HG02885 (cell line): ENCODE results near the gene MBOAT7.

Source experiments
- ATAC-seq: cut with Tn5 transposase; IDR thresholded peaks from one replicate; pipeline ENCODE4 v1.9.1; 2021; ENCODE audit warnings: mild to moderate bottlenecking; ENCODE audit not compliant: unreplicated experiment, poor library complexity

The MBOAT7 gene

GRCh38 chr19:54169149-54169740 lies 20.1 kb downstream of the MBOAT7 start:
- no peak for ATAC-seq

DNA sequence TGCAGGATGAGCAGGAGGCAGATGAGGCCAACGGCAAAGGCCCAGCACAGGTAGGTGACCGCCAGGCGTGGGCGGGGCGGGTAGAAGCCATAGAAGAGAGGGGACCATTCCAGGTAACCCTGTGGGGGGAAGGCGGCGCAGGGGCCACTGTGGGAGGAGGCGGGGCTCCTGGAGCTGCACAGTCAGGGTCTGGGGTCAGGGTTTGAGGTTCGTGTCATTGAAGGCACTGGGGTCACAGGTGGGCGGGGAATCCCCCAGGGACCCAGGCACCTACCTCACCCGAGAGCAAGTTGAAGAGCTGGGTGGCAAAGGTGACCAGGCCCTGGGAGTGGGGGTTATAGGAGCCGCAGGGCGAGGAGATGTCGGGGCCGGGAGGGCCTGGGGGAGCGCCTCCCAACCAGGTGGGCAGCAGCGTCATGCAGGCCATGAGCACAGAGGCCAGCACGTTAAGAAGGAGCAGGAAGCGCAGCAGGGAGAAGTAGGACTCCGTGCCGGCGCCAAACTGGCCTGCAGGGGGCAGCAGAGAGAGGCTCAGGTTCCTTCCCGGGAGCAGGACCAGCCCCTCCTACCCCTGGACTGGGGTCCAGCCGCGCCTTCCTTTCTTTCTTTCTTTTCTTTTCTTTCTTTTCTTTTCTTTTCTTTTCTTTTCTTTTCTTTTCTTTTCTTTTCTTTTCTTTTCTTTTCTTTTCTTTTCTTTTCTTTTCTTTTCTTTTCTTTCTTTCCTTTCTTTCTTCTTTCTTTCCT lies 21.0 kb downstream of the MBOAT7 start:
- ATAC-seq, result peak; percentile 66

- no peak for ATAC-seq
These were observed 24.2 kb downstream of the MBOAT7 start for GRCh38 chr19:54165222-54165621.

DNA sequence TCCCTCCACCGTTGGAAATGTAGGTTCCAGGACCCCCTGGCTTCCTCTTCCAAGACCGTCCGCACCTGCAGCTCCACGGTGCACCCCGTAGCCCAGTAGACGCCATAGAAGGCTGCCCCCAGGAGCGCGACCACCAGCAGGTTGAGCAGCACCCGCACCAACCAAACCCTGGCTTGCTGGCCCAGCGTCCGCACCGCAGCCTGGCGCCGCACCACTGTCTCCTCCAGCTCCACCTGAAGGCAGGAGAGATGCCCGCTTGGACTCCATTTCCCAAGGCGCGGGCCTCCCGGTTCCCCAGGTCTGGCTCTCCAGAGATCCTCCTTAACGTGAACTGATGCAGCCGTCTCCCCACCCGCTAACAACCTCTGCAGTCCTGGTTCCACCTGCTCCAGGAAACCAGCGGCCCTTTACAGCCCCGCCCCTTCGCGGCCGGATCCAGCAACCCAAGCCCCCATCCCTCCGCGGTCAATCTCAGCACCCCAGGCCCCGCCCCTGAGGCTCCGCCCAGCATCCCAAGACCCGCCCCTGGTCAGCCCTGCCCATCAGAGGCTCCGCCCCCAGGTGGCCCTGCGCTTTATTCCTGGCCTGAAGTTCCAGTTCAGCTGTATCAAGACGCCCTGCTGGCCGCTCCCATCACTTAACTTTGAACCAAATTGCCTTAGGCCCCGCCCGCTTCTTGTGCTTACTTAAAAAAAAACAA lies 24.9 kb downstream of the MBOAT7 start:
- no peak for ATAC-seq

GRCh38 chr19:54162884-54163283 lies 26.5 kb downstream of the MBOAT7 start:
- ATAC-seq, result no peak

- no peak for ATAC-seq
These were observed 27.1 kb downstream of the MBOAT7 start for GRCh38 chr19:54162241-54162805.

DNA sequence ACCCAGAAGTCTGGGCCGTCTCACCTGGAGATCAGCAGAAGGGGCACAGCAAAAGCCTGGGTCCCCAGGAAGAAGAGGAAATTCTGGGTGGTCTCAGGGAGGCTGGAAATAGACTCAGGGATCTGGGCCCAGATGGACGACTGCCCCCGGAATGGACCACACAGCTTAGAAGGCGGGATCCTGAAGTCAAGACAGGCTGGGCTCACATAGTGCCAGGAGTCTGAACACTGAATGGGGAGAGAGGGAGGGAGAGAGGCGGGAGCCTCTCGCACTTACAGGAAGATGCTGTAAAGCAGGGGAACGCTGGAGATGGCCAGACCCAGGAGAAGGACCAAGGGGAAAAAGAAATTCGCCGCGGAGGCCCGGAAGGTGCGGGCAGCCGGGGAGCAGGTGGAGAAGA lies 28.5 kb downstream of the MBOAT7 start:
- ATAC-seq, result no peak

- no peak for ATAC-seq
These were observed 29.1 kb downstream of the MBOAT7 start for GRCh38 chr19:54160182-54160811.

DNA sequence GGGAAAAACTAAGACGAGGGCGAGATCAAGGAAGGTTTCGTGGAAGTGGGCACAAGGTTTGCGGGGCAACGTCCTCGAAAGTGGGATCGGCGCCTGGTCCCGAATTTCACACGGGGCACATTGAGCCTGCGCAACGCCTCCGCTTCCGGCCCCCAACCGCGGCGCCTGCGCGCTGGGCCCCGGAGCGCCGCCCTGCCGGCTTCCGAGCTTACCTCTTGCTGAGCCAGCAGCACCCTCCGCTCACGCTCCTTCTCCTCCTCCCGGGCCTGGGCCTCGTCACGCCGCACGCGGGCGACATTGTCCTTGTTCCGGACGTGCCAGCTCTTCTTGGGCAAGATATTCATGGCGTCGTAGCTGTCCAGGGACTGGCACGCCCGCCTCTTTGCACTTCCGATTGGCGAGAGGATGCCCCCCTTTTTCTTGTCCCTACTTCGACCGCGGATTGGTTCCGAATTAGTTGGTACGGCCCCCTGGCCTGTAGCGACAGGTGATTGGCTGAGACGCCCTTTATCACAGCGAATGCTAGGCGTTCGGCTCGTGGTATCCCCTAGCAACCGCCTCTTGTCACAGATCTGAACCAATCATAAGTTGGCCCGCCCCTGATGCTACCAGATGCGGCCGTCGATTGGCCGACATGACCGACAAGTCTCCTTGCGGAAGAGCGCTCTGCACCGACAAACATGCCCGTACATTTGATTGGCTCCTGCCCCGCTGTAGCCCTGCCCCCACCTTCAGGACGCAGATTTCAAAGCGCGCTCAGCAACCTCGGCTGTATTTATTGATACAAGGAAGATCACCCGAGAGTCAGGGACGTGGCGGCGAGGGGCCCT lies 29.8 kb downstream of the MBOAT7 start, which contains the start of gene LENG1:
LENG1 (minus strand) TSS at position 370 of the 830 bp plus-strand sequence; CDS start at position 344, 26 bp downstream.
- peak; percentile 92 for ATAC-seq

DNA sequence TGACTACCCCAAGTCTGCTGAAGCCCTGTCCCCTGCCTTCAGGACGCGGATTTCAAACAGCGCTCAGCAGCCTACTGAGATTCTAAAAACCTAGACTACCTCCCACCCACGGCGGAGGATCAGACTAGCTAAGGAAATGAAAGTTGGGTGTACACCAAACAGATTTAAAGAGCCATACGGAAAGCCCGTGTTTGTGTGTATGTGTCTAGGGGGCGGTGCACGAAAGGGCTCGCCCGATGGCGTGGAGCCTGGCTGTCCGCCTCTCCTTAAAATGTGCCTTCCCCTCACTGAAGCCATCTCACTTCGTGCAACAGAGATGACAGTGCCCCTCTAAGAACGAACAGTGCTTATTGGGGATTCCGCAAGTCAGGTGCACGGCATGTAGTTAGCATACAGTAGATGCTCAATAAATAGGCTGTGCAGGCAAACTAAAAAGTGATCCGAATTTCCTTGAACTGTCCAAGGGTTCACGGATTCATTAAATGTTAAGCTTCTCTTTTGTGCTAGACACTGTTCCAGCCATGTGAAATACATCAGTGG lies 30.5 kb downstream of the MBOAT7 start:
- no peak for ATAC-seq

- ATAC-seq, result no peak
These were observed 32.4 kb downstream of the MBOAT7 start for GRCh38 chr19:54156953-54157352.

GRCh38 chr19:54156490-54156889 lies 32.9 kb downstream of the MBOAT7 start:
- no peak for ATAC-seq

DNA sequence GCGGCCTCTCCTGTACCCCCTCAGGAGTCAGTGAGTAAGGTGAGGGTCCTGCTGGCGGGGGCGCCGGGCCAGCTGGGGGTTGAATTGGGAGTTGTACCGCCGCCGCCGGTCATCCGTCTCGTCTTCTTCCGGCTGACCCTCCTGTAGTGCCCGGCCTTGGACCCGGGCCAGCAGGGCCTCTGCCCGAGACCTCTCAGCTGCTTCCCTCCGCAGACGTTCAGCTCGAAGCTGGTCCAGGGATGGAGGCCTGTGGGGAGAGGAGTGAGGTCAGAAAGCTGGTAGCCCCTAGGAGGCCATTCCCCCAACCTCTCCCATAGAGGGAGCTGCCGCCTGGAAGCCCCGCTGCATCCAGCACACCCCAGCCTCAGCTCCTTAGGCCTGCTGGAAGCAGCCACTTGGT lies 33.7 kb downstream of the MBOAT7 start:
- ATAC-seq, result no peak

DNA sequence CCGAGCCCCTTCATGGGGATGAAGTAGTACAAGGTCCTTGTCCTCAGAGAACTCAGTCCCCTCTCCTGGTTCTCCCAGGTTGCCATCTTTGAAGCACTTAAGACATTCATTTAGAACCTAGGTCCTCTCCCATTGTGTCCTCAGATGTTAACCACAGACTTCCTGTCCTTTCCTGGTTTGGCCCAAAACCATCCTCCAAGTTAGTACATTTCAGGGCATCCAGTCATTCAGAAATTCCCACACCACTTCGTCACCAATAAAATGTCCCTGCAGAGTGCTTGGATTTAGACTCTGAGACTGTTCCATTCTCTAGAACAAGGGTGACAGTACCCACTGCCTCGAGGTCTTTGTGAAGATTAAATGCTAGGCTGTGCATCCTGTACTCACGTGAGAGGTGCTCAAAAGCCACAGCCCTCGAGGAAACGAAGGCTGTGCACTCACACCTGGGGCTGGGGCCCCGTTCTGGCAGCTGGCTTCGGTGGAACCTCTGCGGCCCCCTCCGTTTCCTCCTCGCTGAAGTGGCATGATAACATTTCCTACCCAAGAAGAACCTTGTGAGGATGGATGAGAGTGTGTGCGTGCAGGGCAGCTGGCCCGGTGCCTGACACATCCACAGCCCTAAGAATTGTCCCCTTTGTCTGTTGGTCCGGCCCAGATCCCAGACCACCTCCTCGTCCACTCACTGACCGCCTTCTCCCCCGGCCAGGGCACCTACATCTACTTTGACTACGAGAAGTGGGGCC lies 34.6 kb downstream of the MBOAT7 start:
- no peak for ATAC-seq

DNA sequence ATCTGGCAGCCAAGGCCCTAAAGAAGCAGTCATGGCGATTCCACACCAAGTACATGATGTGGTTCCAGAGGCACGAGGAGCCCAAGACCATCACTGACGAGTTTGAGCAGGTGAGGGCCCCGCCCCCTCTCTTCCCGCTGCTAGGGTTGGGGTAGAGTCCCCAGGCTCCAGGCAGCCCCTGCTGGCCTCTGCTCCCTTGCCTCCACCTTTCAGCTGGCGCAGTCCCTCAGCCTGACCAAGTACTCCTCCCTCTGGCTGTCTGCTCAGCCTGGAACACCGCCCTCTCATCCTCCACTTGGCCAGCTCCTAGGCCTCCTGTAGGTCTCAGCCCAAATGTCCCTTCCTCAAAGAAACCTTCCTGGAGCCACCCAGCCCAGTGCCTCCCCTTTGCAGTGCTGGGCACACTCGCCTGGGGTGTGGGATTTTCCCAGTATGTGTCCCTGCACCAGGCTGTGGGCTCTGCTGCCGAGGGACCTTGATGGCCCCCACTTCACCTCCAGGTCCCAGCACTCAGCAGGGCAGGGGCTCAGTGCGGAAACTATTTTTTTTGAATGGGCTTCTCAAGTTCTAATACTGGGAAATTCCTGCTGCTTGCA lies 35.6 kb downstream of the MBOAT7 start:
- no peak for ATAC-seq

DNA sequence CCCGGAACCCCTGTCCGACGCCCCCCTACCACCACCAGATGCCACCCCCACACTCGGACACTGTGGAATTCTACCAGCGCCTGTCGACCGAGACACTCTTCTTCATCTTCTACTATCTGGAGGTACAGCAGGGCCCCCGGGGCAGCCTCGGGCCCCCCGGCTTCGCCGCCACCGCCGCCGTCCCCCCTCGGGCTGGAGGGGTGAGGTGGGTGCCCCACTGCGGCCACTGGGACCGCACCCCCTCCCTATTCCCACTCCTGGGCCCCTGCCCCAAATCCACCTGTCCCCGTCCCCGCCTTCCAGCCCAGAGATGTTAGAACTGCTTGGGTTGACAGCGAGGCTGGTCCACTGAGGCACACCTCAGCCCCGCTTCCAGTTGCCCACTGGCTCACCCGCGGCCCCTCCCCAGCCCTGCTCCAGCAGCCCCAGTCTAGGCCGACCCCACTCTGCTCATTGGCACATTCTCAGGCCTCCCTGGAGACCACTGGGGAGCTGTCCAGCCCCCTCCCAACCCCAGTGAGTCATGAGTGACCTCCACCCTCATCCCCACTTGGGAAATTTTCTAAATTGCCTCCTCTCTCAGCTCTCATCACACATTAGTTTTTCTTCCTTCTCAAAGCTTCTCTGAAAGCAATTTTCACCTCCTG lies 36.4 kb downstream of the MBOAT7 start:
- ATAC-seq, result no peak

- ATAC-seq, result no peak
These were observed 37.1 kb downstream of the MBOAT7 start for GRCh38 chr19:54152267-54152666.
